Measurements from ENCODE around the gene UBE2S. TPM values are rescaled to one million over a fixed set of nuclear protein-coding genes. Genes with fewer than 3 reads are reported as not detected.

UBE2S gene
- polyA plus RNA-seq, 1 donor (not counting 4 experiments of a cell fraction or from before 2014, with no cell fraction given) = 31.8 TPM

DNA sequence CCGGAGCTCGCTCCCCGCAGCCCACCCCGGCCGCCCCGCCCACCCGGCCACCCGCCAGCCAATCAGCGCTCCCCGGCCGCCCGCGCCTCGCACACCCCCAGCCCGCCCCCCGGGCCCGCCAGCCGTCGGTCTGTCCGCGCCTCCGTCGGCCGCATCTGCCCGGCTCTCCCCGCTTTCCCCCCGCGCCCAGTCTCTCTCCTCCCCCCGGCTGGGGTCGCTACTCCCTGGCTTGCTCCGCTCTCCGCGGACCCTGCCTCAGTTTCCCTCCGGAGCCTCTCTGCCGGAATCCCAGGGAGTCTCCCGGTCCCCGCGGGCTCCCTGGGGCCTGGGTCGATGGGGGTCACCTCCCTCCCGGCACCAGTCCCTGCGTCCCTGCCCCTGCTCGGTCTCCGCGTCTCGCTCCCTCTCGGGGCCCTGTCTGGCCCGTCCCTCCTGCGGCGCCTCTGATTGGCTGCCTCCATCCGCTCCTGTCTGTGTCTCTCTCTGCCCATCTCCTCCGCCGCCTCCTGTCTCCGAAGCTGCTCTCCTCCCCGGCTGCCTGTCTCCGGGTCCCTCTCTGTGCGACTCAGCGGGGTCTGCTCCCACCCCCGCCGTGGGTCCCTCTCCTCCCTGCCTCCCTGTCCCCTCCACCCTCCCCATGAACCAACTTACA lies 37.8 kb downstream of the UBE2S start:
- no peak for TF ChIP-seq EZH2 (IDR thresholded peaks at IDR 0.05; ENCODE audit: low read length)
- TF ChIP-seq, protein P1, sequence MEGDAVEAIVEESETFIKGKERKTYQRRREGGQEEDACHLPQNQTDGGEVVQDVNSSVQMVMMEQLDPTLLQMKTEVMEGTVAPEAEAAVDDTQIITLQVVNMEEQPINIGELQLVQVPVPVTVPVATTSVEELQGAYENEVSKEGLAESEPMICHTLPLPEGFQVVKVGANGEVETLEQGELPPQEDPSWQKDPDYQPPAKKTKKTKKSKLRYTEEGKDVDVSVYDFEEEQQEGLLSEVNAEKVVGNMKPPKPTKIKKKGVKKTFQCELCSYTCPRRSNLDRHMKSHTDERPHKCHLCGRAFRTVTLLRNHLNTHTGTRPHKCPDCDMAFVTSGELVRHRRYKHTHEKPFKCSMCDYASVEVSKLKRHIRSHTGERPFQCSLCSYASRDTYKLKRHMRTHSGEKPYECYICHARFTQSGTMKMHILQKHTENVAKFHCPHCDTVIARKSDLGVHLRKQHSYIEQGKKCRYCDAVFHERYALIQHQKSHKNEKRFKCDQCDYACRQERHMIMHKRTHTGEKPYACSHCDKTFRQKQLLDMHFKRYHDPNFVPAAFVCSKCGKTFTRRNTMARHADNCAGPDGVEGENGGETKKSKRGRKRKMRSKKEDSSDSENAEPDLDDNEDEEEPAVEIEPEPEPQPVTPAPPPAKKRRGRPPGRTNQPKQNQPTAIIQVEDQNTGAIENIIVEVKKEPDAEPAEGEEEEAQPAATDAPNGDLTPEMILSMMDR (optimal IDR thresholded peaks at IDR 0.05 in 1 of 3, IDR thresholded peaks at IDR 0.05 in 1 of 3, conservative IDR thresholded peaks at IDR 0.05 in 1 of 3; ENCODE audit: extremely low read depth in 1 of 3, insufficient read depth in 2 of 3, low read length in 3 of 3) = no peak
- Histone ChIP-seq H3K4me3 (ENCODE audit: control insufficient read depth in 2 of 3, extremely low read depth in 1 of 3, insufficient read depth in 2 of 3, low read depth in 1 of 3, low read length in 3 of 3) (peak overlapping the region; percentile 63 to 78 (median 76)), H2AFZ (ENCODE audit: control insufficient read depth, low read length) (peak overlapping the region; percentile 63), H3K27ac (ENCODE audit: control insufficient read depth, insufficient read depth, low read length) (peak overlapping the region; percentile 36), H3K4me1 (ENCODE audit: control insufficient read depth, extremely low read depth, insufficient read depth, low read length) (peaks cover 15% of the 10 kb centered on the region), H3K4me2 (ENCODE audit: control insufficient read depth, extremely low read depth, insufficient read depth, low read depth, low read length) (peak overlapping the region; percentile 77), H3K9me1 (ENCODE audit: control insufficient read depth, extremely low read depth, insufficient read depth, low read length) (no peaks in the 10 kb centered on the region), H3K79me2 (ENCODE audit: control insufficient read depth, insufficient read depth, low read length) (no peaks in the 10 kb centered on the region), H3K36me3 (ENCODE audit: control insufficient read depth in 2 of 2, extremely low read depth in 1 of 2, insufficient read depth in 2 of 2, low read length in 2 of 2) (no peaks in the 10 kb centered on the region), H3K9ac (ENCODE audit: control insufficient read depth, extremely low read depth, insufficient read depth, low read length) (peak overlapping the region; percentile 69), H3K27me3 (ENCODE audit: control insufficient read depth, extremely low read depth, insufficient read depth, low read length) (peaks cover 15% of the 10 kb centered on the region), H3K9me3 (ENCODE audit: control insufficient read depth, low read depth, low read length) (no peaks in the 10 kb centered on the region), H4K20me1 (ENCODE audit: control insufficient read depth, extremely low read depth, insufficient read depth, low read length) (no peaks in the 10 kb centered on the region)
- FAIRE-seq (no peak), DNase-seq (ENCODE audit: low read depth, low spot score) (no peak)
- dilution Hi-C loops (cut with MboI; ENCODE audit: extremely low pct_ligation_motif_present, low sequenced_read_pairs) = no loop called here

DNA sequence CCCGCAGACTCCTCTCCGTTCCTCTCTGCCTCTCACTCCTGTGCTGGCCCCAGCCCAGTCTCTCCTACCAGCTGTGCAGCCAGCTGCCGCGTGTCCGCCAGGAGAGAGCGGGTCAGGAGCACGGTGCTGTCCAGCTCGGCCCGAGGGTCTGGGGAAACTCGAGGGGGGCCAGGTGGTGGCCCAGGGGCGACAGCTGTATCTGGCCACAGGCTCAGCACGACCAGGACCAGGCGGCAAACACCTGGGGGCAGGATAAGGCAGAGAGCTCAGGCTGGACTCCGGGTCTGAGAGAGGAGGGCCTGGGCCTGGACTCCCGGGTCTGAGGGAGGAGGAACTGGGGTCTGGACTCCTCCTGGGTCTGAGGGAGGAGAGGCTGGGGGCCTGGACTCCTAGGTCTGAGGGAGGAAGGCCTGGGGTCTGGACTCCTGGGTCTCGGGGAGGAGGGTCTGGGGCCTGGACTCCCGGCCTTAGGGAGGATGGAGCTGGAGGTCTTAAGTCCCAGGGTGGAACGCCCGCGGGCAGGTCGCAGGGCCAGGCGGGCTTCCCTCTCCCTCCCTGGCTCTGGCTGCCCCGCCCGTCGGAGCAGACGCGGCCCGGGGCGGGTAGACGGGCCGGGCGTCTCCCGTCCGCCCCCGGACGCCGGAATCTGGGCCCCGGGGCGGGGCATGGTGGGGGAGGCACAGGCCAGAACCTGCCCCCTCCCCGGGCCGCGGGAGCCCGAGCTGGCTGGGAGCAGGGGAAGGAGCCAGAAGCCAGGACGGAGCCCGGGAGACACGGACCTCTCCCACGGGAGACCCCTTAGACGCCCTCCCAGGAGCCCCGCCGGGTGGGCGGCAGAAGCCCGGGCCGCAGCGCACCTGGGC lies 38.7 kb downstream of the UBE2S start:
- Histone ChIP-seq H3K36me3 (ENCODE audit: control insufficient read depth in 2 of 2, extremely low read depth in 1 of 2, insufficient read depth in 2 of 2, low read length in 2 of 2) (no peaks in the 10 kb centered on the region), H2AFZ (ENCODE audit: control insufficient read depth, low read length) (no peak overlapping the region), H3K27me3 (ENCODE audit: control insufficient read depth, extremely low read depth, insufficient read depth, low read length) (peaks cover 12% of the 10 kb centered on the region), H3K9me3 (ENCODE audit: control insufficient read depth, low read depth, low read length) (no peaks in the 10 kb centered on the region), H3K27ac (ENCODE audit: control insufficient read depth, insufficient read depth, low read length) (no peak overlapping the region), H3K9ac (ENCODE audit: control insufficient read depth, extremely low read depth, insufficient read depth, low read length) (peak overlapping the region; percentile 41), H3K9me1 (ENCODE audit: control insufficient read depth, extremely low read depth, insufficient read depth, low read length) (no peaks in the 10 kb centered on the region), H3K4me3 (ENCODE audit: control insufficient read depth in 2 of 3, extremely low read depth in 1 of 3, insufficient read depth in 2 of 3, low read depth in 1 of 3, low read length in 3 of 3) (peak overlapping the region; percentile 37 to 49 (median 38)), H3K4me1 (ENCODE audit: control insufficient read depth, extremely low read depth, insufficient read depth, low read length) (peaks cover 15% of the 10 kb centered on the region), H3K4me2 (ENCODE audit: control insufficient read depth, extremely low read depth, insufficient read depth, low read depth, low read length) (peak overlapping the region; percentile 32), H4K20me1 (ENCODE audit: control insufficient read depth, extremely low read depth, insufficient read depth, low read length) (no peaks in the 10 kb centered on the region), H3K79me2 (ENCODE audit: control insufficient read depth, insufficient read depth, low read length) (no peaks in the 10 kb centered on the region)
- no peak for FAIRE-seq
- DNase-seq (ENCODE audit: low read depth, low spot score) = no peak
- no peak for TF ChIP-seq EZH2 (IDR thresholded peaks at IDR 0.05; ENCODE audit: low read length)
- TF ChIP-seq, protein P1 (optimal IDR thresholded peaks at IDR 0.05 in 1 of 3, IDR thresholded peaks at IDR 0.05 in 1 of 3, conservative IDR thresholded peaks at IDR 0.05 in 1 of 3; ENCODE audit: extremely low read depth in 1 of 3, insufficient read depth in 2 of 3, low read length in 3 of 3) = no peak
- dilution Hi-C loops (cut with MboI; ENCODE audit: extremely low pct_ligation_motif_present, low sequenced_read_pairs) = no loop called here

Measured in keratinocyte (primary cell).